ENCODE measurements around the gene UBE2E3.

The UBE2E3 gene

GRCh38 chr2:180952731-180953336 lies 27.6 kb upstream of the UBE2E3 start:
- no peaks in the 10 kb centered on the region for H3K27me3 ChIP-seq (ENCODE audit: insufficient read depth, low read length)
- no peak overlapping the region for H3K4me3 ChIP-seq (ENCODE audit: low read length)
- H3K36me3 ChIP-seq (ENCODE audit: insufficient read depth, low read depth, low read length) = no peaks in the 10 kb centered on the region
- no peaks in the 10 kb centered on the region for H3K4me1 ChIP-seq (ENCODE audit: insufficient read depth, low read length)
- H3K9me3 ChIP-seq (ENCODE audit: insufficient read depth, low read depth, low read length) = no peaks in the 10 kb centered on the region
- H3K27ac ChIP-seq (ENCODE audit: low read length) = no peak overlapping the region
- no peak overlapping the region for H3K9ac ChIP-seq (ENCODE audit: low read depth, low read length)

DNA sequence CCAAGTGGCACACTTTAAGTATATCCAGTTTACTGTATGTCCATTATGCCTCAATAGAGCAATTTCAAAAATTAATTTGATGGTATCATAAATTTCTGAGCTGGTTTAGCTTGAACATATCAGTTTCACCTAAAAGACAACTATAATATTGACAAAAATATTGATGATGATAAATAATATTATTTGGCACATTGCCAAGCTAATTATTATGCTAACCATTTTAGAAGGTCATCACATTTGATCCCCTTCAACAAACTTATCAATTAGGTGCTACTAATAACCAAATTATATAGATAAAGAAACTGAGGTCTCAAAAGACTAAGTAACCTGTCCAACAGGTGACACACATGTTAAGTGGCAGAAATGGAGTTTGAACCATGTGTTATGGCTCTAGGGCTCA lies 26.9 kb upstream of the UBE2E3 start:
- Histone ChIP-seq H3K27ac (ENCODE audit: low read length) (no peak overlapping the region), H3K36me3 (ENCODE audit: insufficient read depth, low read depth, low read length) (no peaks in the 10 kb centered on the region), H3K4me3 (ENCODE audit: low read length) (no peak overlapping the region), H3K9ac (ENCODE audit: low read depth, low read length) (no peak overlapping the region), H3K27me3 (ENCODE audit: insufficient read depth, low read length) (no peaks in the 10 kb centered on the region), H3K4me1 (ENCODE audit: insufficient read depth, low read length) (no peaks in the 10 kb centered on the region), H3K9me3 (ENCODE audit: insufficient read depth, low read depth, low read length) (no peaks in the 10 kb centered on the region)

GRCh38 chr2:180955101-180955500 lies 25.3 kb upstream of the UBE2E3 start:
- Histone ChIP-seq H3K4me1 (ENCODE audit: insufficient read depth, low read length) (no peaks in the 10 kb centered on the region), H3K4me3 (ENCODE audit: low read length) (no peak overlapping the region), H3K27me3 (ENCODE audit: insufficient read depth, low read length) (no peaks in the 10 kb centered on the region), H3K36me3 (ENCODE audit: insufficient read depth, low read depth, low read length) (no peaks in the 10 kb centered on the region), H3K9ac (ENCODE audit: low read depth, low read length) (no peak overlapping the region), H3K9me3 (ENCODE audit: insufficient read depth, low read depth, low read length) (no peaks in the 10 kb centered on the region), H3K27ac (ENCODE audit: low read length) (no peak overlapping the region)

DNA sequence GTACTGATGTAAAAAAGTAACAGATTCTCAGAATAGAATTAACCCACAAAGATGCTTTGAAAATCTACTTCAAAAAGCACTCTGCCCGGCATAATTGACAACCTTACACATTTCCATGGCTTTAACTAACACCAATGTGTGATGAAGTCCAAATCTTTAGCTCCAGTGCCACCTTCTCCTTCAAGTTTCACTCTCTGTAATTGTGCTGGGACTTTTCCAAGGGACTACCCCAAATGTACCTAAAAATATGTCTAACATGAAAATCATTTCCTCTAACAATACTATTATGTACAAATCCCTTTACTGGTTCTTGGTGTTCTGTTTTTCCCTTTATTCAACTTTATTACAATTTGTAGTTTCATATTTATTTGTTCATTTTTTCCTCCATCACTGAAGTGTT lies 20.6 kb upstream of the UBE2E3 start:
- Histone ChIP-seq H3K9me3 (ENCODE audit: insufficient read depth, low read depth, low read length) (no peaks in the 10 kb centered on the region), H3K4me1 (ENCODE audit: insufficient read depth, low read length) (no peaks in the 10 kb centered on the region), H3K27me3 (ENCODE audit: insufficient read depth, low read length) (no peaks in the 10 kb centered on the region), H3K27ac (ENCODE audit: low read length) (no peak overlapping the region), H3K4me3 (ENCODE audit: low read length) (no peak overlapping the region), H3K36me3 (ENCODE audit: insufficient read depth, low read depth, low read length) (no peaks in the 10 kb centered on the region), H3K9ac (ENCODE audit: low read depth, low read length) (no peak overlapping the region)

DNA sequence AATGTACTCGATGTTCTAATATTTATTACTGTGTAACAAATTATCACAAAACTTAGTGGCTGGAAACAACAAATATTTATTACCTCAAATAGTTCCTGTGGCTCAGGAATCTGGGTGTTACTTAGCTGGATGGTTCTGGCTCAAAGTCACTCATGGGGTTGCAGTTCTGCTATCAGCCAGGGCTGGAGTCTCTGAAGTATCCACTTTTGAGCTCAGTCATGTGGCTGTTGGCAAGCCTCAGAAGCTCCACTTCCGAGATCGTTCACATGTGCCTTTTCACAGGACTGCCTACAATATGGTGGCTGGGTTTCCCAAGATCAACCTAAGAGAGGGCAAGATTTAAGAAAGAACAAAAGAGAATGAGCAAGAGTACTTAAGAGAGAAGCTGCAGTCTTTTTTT lies 19.4 kb upstream of the UBE2E3 start:
- Histone ChIP-seq H3K4me3 (ENCODE audit: low read length) (no peak overlapping the region), H3K27ac (ENCODE audit: low read length) (no peak overlapping the region), H3K4me1 (ENCODE audit: insufficient read depth, low read length) (no peaks in the 10 kb centered on the region), H3K36me3 (ENCODE audit: insufficient read depth, low read depth, low read length) (no peaks in the 10 kb centered on the region), H3K27me3 (ENCODE audit: insufficient read depth, low read length) (no peaks in the 10 kb centered on the region), H3K9me3 (ENCODE audit: insufficient read depth, low read depth, low read length) (no peaks in the 10 kb centered on the region), H3K9ac (ENCODE audit: low read depth, low read length) (no peak overlapping the region)

DNA sequence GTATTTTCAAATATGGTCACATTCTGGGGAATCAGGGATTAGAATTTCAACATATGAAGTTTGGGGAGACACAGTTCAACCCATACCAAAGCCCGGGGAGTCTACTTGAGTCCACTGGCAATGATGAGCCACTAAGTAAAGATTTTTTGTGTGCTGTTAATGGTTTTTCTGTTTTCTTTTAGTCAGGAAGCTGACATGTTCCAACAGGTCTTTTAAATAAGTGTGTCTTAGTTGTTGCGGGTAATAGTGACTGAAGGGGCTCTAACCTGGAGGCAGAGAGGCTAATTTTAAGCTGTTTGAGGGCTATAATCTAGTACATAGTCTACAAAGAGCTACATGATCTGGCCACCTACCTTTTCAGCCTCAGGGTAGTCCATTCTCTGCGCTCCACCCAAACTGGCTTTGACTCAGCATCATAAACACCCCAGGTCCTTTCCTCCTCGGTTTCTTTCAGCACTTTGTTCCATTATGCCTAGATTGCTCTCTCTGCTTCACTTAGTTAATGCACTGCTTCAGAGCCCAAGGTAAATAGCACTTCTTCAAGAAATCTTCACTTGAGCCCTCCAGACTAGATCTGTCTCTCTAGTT lies 17.6 kb upstream of the UBE2E3 start:
- Histone ChIP-seq H3K4me3 (ENCODE audit: low read length) (no peak overlapping the region), H3K27me3 (ENCODE audit: insufficient read depth, low read length) (no peaks in the 10 kb centered on the region), H3K4me1 (ENCODE audit: insufficient read depth, low read length) (no peaks in the 10 kb centered on the region), H3K9me3 (ENCODE audit: insufficient read depth, low read depth, low read length) (no peaks in the 10 kb centered on the region), H3K27ac (ENCODE audit: low read length) (no peak overlapping the region), H3K9ac (ENCODE audit: low read depth, low read length) (no peak overlapping the region), H3K36me3 (ENCODE audit: insufficient read depth, low read depth, low read length) (no peaks in the 10 kb centered on the region)

DNA sequence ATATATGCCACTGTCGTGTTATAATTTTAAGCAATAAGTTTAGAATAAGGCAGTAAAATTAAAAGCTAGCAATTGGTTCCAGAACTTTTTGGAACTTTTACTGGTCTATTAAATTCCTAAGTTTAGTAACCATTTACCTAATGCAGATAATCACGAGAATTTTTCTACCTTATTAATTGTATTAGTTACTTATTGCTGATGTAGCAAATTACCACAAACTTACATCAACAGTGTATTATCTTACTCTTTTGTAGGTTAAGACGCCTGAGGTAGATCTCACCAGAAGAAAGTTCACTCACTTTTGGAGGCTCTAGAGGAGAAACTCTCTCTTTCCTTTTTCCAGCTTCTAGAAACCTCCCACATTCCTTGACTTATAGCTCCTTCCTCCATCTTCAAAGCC lies 14.0 kb upstream of the UBE2E3 start:
- no peaks in the 10 kb centered on the region for H3K27me3 ChIP-seq (ENCODE audit: insufficient read depth, low read length)
- no peaks in the 10 kb centered on the region for H3K36me3 ChIP-seq (ENCODE audit: insufficient read depth, low read depth, low read length)
- H3K4me1 ChIP-seq (ENCODE audit: insufficient read depth, low read length) = no peaks in the 10 kb centered on the region
- no peak overlapping the region for H3K9ac ChIP-seq (ENCODE audit: low read depth, low read length)
- H3K4me3 ChIP-seq (ENCODE audit: low read length) = no peak overlapping the region
- no peak overlapping the region for H3K27ac ChIP-seq (ENCODE audit: low read length)
- H3K9me3 ChIP-seq (ENCODE audit: insufficient read depth, low read depth, low read length) = no peaks in the 10 kb centered on the region

DNA sequence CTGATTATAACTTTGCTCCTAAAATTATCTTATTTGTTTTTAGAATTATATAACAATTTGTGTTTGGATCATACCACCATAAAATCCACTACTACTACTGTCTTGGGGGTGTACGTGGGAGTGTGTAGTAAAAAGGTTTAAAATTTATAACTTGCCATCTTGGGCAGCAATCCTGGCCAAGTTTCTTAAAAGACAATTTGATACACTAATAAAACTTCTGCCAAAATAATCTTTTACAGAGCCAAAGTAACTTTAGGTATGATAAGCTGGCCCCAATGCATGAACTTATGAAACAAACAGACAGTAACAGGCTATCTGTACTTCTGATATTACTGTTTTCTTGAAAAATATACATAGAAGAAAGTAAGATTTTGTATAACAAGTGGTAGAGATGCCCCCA lies 11.3 kb upstream of the UBE2E3 start:
- no peaks in the 10 kb centered on the region for H3K9me3 ChIP-seq (ENCODE audit: insufficient read depth, low read depth, low read length)
- no peaks in the 10 kb centered on the region for H3K36me3 ChIP-seq (ENCODE audit: insufficient read depth, low read depth, low read length)

GRCh38 chr2:180970016-180970415 lies 10.4 kb upstream of the UBE2E3 start:
- Histone ChIP-seq H3K36me3 (ENCODE audit: insufficient read depth, low read depth, low read length) (no peaks in the 10 kb centered on the region), H3K4me1 (ENCODE audit: insufficient read depth, low read length) (no peaks in the 10 kb centered on the region), H3K4me3 (ENCODE audit: low read length) (no peak overlapping the region), H3K9ac (ENCODE audit: low read depth, low read length) (no peak overlapping the region), H3K27me3 (ENCODE audit: insufficient read depth, low read length) (no peaks in the 10 kb centered on the region), H3K27ac (ENCODE audit: low read length) (no peak overlapping the region), H3K9me3 (ENCODE audit: insufficient read depth, low read depth, low read length) (no peaks in the 10 kb centered on the region)

More for the DNA sequence above, 11.3 kb upstream of the UBE2E3 start:
- no peak overlapping the region for H3K9ac ChIP-seq (ENCODE audit: low read depth, low read length)
- no peaks in the 10 kb centered on the region for H3K4me1 ChIP-seq (ENCODE audit: insufficient read depth, low read length)
- no peak overlapping the region for H3K27ac ChIP-seq (ENCODE audit: low read length)
- no peak overlapping the region for H3K4me3 ChIP-seq (ENCODE audit: low read length)
- no peaks in the 10 kb centered on the region for H3K27me3 ChIP-seq (ENCODE audit: insufficient read depth, low read length)

DNA sequence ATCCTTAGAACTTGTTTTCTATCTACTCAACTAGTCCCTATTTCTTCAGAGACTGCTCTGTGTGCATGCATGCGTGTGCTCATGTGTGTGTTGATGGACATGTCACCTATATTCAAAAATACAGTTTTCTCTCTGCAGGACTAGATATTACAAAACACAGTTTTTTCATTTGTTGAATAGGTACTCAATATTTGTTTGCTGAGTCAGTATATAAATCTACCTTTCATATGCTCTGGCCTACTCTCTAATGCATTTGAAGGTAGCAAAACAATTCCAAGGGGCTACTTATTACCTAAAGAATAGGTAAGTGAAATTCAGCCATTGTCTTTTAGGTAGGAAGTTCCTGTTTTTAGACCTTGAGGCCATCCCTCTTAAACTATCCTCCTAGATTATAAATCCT lies 8.6 kb upstream of the UBE2E3 start:
- peaks cover 3% of the 10 kb centered on the region; the same call in 1 of the 2 replicates for H3K4me1 ChIP-seq (ENCODE audit: insufficient read depth, low read length)
- no peaks in the 10 kb centered on the region for H3K27me3 ChIP-seq (ENCODE audit: insufficient read depth, low read length)
- H3K9ac ChIP-seq (ENCODE audit: low read depth, low read length) = no peak overlapping the region
- H3K4me3 ChIP-seq (ENCODE audit: low read length) = no peak overlapping the region
- no peaks in the 10 kb centered on the region for H3K36me3 ChIP-seq (ENCODE audit: insufficient read depth, low read depth, low read length)
- H3K27ac ChIP-seq (ENCODE audit: low read length) = no peak overlapping the region
- H3K9me3 ChIP-seq (ENCODE audit: insufficient read depth, low read depth, low read length) = no peaks in the 10 kb centered on the region

DNA sequence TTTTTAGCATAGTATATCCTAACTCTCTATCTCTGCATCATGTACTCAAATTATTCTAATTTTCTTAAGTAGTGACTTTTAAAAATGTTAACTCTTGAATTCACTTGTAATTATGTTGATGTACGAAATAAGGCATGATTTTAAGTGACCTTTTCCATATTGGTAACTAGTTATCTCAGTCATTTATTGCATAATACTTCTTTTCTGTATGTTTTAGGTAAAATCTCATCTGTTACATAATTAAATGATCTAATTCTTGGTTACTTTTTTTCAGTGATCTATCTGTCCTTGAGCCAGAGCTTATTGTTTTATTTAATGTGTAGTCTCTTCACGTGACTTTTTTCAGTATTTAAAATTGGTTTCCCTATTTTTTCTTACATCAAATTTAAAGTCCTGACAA lies 4.8 kb upstream of the UBE2E3 start:
- Histone ChIP-seq H3K36me3 (ENCODE audit: insufficient read depth, low read depth, low read length) (no peaks in the 10 kb centered on the region), H3K4me3 (ENCODE audit: low read length) (no peak overlapping the region), H3K9ac (ENCODE audit: low read depth, low read length) (no peak overlapping the region), H3K27ac (ENCODE audit: low read length) (no peak overlapping the region), H3K4me1 (ENCODE audit: insufficient read depth, low read length) (peaks cover 3% of the 10 kb centered on the region), H3K9me3 (ENCODE audit: insufficient read depth, low read depth, low read length) (no peaks in the 10 kb centered on the region), H3K27me3 (ENCODE audit: insufficient read depth, low read length) (peaks cover 3% of the 10 kb centered on the region; the same call in 1 of the 2 replicates)

GRCh38 chr2:180978903-180979748 lies 1.3 kb upstream of the UBE2E3 start:
- Histone ChIP-seq H3K36me3 (ENCODE audit: insufficient read depth, low read depth, low read length) (peaks cover 16% of the 10 kb centered on the region; the same call in 1 of the 2 replicates), H3K27me3 (ENCODE audit: insufficient read depth, low read length) (peaks cover 3% of the 10 kb centered on the region; the same call in 1 of the 2 replicates), H3K4me3 (ENCODE audit: low read length) (peak overlapping the region; percentile 70), H3K4me1 (ENCODE audit: insufficient read depth, low read length) (peaks cover 19% of the 10 kb centered on the region), H3K9me3 (ENCODE audit: insufficient read depth, low read depth, low read length) (no peaks in the 10 kb centered on the region), H3K9ac (ENCODE audit: low read depth, low read length) (peak overlapping the region; percentile 82; the same call in 1 of the 2 replicates), H3K27ac (ENCODE audit: low read length) (no peak overlapping the region)

Measured in iPS-20b (cell line).